Measurements from ENCODE around the gene P2RY2. TPM values are rescaled to one million over a fixed set of nuclear protein-coding genes. Genes with fewer than 3 reads are reported as not detected.
A peak's percentile ranks its signal among the peaks of the same experiment; 100 is the strongest.

The P2RY2 gene
- total and polyA plus RNA-seq, 2 of the 8 experiments (the other 6 are each of a cell fraction or from before 2014, with no cell fraction given) = 1.0 to 1.5 TPM

GRCh38 chr11:73234471-73235181 is 16.5 kb downstream of the P2RY2 start:
- Histone ChIP-seq H3K79me1 (ENCODE audit: low read depth, low read length) (no peaks in the 10 kb centered on the region), H4K5ac (ENCODE audit: insufficient read length, low read depth, low read length) (no peak overlapping the region), H3K27ac (ENCODE audit: low read depth, low read length) (no peak overlapping the region), H4K20me1 (replicated peaks in 1 of 2; ENCODE audit: control insufficient read depth in 1 of 2, insufficient read depth in 2 of 2, low read length in 2 of 2) (no peaks in the 10 kb centered on the region), H3K9me3 (ENCODE audit: insufficient read depth in 2 of 2, low read depth in 1 of 2, low read length in 1 of 2) (no peaks in the 10 kb centered on the region), H3K18ac (ENCODE audit: extremely low read depth, low read length) (no peak overlapping the region), H3K27me3 (replicated peaks in 1 of 4; ENCODE audit: control insufficient read depth in 3 of 4, extremely low read depth in 1 of 4, insufficient read depth in 3 of 4, low read length in 3 of 4) (no peaks in the 10 kb centered on the region), H2AFZ (ENCODE audit: low read length) (no peak overlapping the region), H3K23me2 (ENCODE audit: low read depth, low read length) (0 out of 2 replicates have a peak, but pooled peaks cover 2% of the 10 kb centered on the region), H3K36me3 (ENCODE audit: control insufficient read depth in 2 of 4, insufficient read depth in 4 of 4, low read length in 3 of 4) (no peaks in the 10 kb centered on the region), H3K4me2 (ENCODE audit: insufficient read depth in 1 of 2, low read depth in 2 of 2, low read length in 2 of 2) (no peak overlapping the region), H2AK5ac (ENCODE audit: low read depth, low read length) (no peak overlapping the region), H3K4me3 (ENCODE audit: extremely low read depth in 1 of 4, insufficient read depth in 2 of 4, low read depth in 3 of 4, low read length in 4 of 4) (no peak overlapping the region), H2BK20ac (ENCODE audit: low read length) (no peak overlapping the region), H2BK15ac (ENCODE audit: low read length) (no peak overlapping the region), H3K23ac (ENCODE audit: insufficient read length) (no peak overlapping the region), H2BK5ac (ENCODE audit: low read depth, low read length) (no peak overlapping the region; the same call in 1 of the 2 replicates), H2BK120ac (replicated peaks; ENCODE audit: low read depth, low read length) (no peak overlapping the region), H3K56ac (replicated peaks; ENCODE audit: insufficient read length, low read depth, low read length) (no peak overlapping the region), H3K4me1 (replicated peaks in 1 of 4; ENCODE audit: control insufficient read depth in 3 of 4, insufficient read depth in 4 of 4, low read length in 3 of 4) (no peaks in the 10 kb centered on the region; a peak in 1 of 7 replicates), H4K91ac (replicated peaks; ENCODE audit: insufficient read length, low read length) (no peak overlapping the region), H3K4ac (replicated peaks; ENCODE audit: insufficient read length, low read depth, low read length) (no peak overlapping the region), H3K14ac (ENCODE audit: insufficient read length) (no peak overlapping the region), H2BK12ac (ENCODE audit: low read depth, low read length) (no peak overlapping the region), H3K9ac (replicated peaks in 1 of 4; ENCODE audit: extremely low read depth in 1 of 4, low read depth in 3 of 4, low read length in 3 of 4) (no peak overlapping the region), H3K79me2 (ENCODE audit: control insufficient read depth in 1 of 2, insufficient read depth in 2 of 2, low read length in 2 of 2) (no peaks in the 10 kb centered on the region), H4K8ac (ENCODE audit: extremely low read depth, insufficient read depth, low read length) (peak overlapping the region; percentile 12; the same call in 1 of the 2 replicates)
- POLR2A ChIA-PET (ENCODE audit: partially characterized antibody) = no interaction called here
- no peak for FAIRE-seq
- TF ChIP-seq ATF2 (IDR thresholded peaks at IDR 0.05; ENCODE audit: low read length) = no peak
- CTCF ChIA-PET (ENCODE audit: partially characterized antibody) = interaction anchor here (0.5 to 21.6 kb wide), 15 partner anchors 9 to 504 kb away, joined by 3 to 451 read pairs (median 18); no protein-coding TSS in a partner anchor
- no peak for DNase-seq (ENCODE audit: low read depth in 1 of 2, low spot score in 2 of 2)
- 92% methylated on average over 41 of the region's 56 CpGs; no CpG with 5 or more reads in 1 of the 2 experiments for WGBS, 2 experiments (ENCODE audit: extremely low coverage in 1 of 2, insufficient coverage in 1 of 2, insufficient read length in 1 of 2, insufficient replicate concordance in 2 of 2, low coverage in 1 of 2, low lambda C conversion rate in 2 of 2, missing lambda C conversion rate in 1 of 2)
